Neural crest cell (in vitro differentiated cells): ENCODE results near the gene CIITA. TPM values are rescaled to one million over a fixed set of nuclear protein-coding genes. Genes with fewer than 3 reads are reported as not detected.

Source experiments
- DNase-seq: peaks from one replicate; pipeline ENCODE4 v3.0.0; 2021; ENCODE audit warnings: low read depth, mixed read lengths, low spot score
- H3K27ac Mint-ChIP-seq: one replicate; pipeline ENCODE4 v1.8.0; 2021; ENCODE audit warnings: mild to moderate bottlenecking, mixed read lengths; ENCODE audit not compliant: unreplicated experiment
- H3K27me3 Mint-ChIP-seq: 2 replicates; pipeline ENCODE4 v1.8.0; 2021; ENCODE audit warnings: low read depth, mild to moderate bottlenecking, mixed read lengths
- H3K36me3 Mint-ChIP-seq: 2 replicates; pipeline ENCODE4 v1.8.0; 2021; ENCODE audit warnings: low read depth, mild to moderate bottlenecking, mixed read lengths
- H3K4me1 Mint-ChIP-seq: 2 replicates; pipeline ENCODE4 v1.8.0; 2021; ENCODE audit warnings: mixed read lengths
- H3K4me3 Mint-ChIP-seq: one replicate; pipeline ENCODE4 v1.8.0; 2021; ENCODE audit warnings: mild to moderate bottlenecking, mixed read lengths
- H3K9me3 Mint-ChIP-seq: 2 replicates; pipeline ENCODE4 v1.8.0; 2021; ENCODE audit warnings: mixed read lengths
- total RNA-seq: library from RNA; stranded (reverse); gene quantifications from 2 replicates; pipeline ENCODE4 v1.2.1, GENCODE V29; 2021
- TF ChIP-seq, protein P1 (sequence below): fragments of 200-600 bp; sonication (generic); conservative IDR thresholded peaks from 2 replicates; pipeline ENCODE4 v1.5.0; 2021; ENCODE audit warnings: antibody characterized with exemption, mild to moderate bottlenecking

The CIITA gene
- total RNA-seq, 1 donor from 2014 or later, result not detected

DNA sequence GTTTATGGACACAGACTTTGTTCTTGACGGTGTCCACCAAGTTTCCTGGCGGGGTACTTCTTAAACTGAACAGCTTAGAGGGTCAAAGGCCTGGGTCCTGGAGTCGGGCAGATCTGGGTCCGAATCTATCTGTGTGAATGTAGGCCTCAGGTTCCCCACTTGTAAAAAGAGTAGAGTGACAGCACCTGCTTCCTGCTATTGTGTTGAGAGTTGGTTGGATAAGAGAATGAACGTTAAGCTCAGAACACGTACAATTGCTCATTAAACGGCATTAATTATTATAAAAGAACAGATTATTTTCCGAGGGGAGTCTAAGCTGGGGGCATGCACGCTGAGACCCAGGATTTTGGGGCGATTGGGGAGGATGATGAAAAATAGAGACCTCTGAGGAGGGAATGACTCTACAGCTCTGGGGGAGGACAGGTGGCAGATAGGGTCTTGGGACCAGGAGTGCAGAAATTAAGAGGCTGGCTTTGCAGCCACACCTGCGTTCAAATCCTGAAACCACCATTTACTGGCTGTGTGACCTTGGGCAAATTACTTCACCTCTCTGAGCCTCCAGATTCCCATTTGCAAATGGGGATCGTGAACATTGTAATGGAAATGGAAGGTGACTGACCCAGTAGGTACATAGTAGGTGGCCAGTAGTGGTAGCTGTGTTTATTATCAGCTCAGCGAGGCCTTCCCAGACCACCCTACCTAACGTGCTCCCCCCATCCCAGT lies 68.2 kb downstream of the CIITA start:
- no peaks in the 10 kb centered on the region for H3K36me3 Mint-ChIP-seq

DNA sequence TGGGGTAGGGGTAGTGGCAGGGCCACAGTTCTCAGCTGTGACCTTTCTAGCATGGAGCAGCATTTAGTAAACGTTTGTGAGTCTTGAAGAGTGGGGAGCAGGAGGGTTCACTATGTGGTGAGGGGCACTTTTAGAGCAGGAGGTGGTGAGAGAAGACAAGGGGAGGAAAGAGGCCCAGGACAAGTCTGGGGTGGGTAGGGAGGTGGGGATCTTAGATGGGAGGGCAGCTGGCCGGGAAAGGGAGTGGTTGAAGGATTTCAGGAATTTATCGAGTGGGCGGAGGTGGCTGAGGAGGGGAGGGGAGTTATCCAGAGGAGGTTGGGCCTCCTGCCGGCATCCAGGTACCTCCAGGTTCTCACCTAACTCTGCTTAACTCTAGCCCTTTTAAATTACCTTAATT lies 69.3 kb downstream of the CIITA start:
- Mint-ChIP-seq H3K27me3 (no peaks in the 10 kb centered on the region), H3K4me1 (peaks cover 21% of the 10 kb centered on the region), H3K27ac (no peak overlapping the region), H3K36me3 (no peaks in the 10 kb centered on the region), H3K4me3 (peak overlapping the region; percentile 91), H3K9me3 (no peaks in the 10 kb centered on the region)
- TF ChIP-seq, protein P1, sequence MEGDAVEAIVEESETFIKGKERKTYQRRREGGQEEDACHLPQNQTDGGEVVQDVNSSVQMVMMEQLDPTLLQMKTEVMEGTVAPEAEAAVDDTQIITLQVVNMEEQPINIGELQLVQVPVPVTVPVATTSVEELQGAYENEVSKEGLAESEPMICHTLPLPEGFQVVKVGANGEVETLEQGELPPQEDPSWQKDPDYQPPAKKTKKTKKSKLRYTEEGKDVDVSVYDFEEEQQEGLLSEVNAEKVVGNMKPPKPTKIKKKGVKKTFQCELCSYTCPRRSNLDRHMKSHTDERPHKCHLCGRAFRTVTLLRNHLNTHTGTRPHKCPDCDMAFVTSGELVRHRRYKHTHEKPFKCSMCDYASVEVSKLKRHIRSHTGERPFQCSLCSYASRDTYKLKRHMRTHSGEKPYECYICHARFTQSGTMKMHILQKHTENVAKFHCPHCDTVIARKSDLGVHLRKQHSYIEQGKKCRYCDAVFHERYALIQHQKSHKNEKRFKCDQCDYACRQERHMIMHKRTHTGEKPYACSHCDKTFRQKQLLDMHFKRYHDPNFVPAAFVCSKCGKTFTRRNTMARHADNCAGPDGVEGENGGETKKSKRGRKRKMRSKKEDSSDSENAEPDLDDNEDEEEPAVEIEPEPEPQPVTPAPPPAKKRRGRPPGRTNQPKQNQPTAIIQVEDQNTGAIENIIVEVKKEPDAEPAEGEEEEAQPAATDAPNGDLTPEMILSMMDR, result no peak
- DNase-seq, result no peak

More for the DNA sequence above, 68.2 kb downstream of the CIITA start:
- Mint-ChIP-seq H3K4me3 (peak overlapping the region; percentile 91), H3K9me3 (no peaks in the 10 kb centered on the region), H3K4me1 (peaks cover 31% of the 10 kb centered on the region), H3K27me3 (no peaks in the 10 kb centered on the region), H3K27ac (no peak overlapping the region)
- TF ChIP-seq, protein P1, result no peak
- no peak for DNase-seq

DNA sequence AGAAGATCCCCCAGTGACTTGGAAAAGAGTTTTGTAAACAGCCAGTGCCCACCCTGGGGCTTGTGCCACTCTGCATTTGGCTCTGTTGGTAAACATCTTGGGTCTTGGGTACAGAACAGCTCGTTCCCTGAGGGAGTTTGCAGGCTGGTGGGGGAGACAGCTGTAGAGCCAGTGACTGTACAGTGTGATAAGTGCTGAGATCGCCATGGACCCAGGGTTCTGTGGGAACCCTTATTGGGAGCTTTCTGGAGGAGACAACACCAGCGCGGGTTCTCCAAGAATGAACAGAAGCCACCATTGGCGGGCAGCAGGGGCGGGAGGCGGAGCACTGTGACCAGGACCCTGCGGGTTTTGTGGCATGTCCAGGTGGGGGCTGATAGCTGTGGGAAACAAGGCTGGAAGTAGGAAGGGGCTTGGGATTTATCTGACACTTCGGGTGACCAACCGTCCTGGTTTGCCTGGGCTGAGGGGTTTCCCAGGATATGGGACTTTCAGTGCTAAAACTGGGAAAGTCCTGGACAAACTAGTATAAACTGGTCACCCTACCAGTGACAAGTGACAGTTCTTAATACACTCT lies 70.3 kb downstream of the CIITA start:
- H3K27me3 Mint-ChIP-seq, result no peaks in the 10 kb centered on the region
- peak overlapping the region; percentile 13 for H3K27ac Mint-ChIP-seq
- peaks cover 21% of the 10 kb centered on the region for H3K4me1 Mint-ChIP-seq
- DNase-seq, result no peak
- H3K36me3 Mint-ChIP-seq, result no peaks in the 10 kb centered on the region
- TF ChIP-seq, protein P1, result no peak
- H3K4me3 Mint-ChIP-seq, result peak overlapping the region; percentile 73
- no peaks in the 10 kb centered on the region for H3K9me3 Mint-ChIP-seq

DNA sequence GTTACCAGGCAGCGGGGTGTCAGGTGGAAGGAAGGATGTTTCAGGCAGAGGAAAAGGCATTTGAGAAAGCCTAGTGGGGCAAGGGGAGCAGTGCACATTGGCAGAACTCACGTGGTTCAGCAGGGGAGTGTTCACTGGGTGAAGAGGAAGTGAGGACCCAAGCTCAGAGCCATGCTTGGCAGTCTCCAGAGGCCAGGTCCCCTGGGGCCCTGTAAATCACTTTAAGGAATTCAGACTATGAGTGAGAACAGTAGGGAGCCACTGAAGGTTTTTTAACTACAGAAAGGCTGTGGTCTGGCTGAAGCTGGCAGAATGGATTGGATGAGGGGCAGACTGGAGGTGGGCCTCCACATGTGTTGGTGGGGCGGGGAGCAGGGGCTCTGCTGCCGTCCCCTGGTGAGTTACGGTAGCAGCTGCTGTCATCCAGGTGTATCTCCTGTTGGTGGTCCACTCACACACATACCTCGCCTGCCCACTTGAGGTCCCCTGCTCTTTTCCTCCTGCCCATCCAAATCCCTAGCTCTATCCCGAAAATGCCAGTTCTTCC lies 72.5 kb downstream of the CIITA start:
- TF ChIP-seq, protein P1, result no peak
- Mint-ChIP-seq H3K9me3 (no peaks in the 10 kb centered on the region), H3K4me3 (peak overlapping the region; percentile 16), H3K27ac (no peak overlapping the region), H3K36me3 (no peaks in the 10 kb centered on the region), H3K4me1 (peaks cover 16% of the 10 kb centered on the region), H3K27me3 (no peaks in the 10 kb centered on the region)
- DNase-seq, result no peak

DNA sequence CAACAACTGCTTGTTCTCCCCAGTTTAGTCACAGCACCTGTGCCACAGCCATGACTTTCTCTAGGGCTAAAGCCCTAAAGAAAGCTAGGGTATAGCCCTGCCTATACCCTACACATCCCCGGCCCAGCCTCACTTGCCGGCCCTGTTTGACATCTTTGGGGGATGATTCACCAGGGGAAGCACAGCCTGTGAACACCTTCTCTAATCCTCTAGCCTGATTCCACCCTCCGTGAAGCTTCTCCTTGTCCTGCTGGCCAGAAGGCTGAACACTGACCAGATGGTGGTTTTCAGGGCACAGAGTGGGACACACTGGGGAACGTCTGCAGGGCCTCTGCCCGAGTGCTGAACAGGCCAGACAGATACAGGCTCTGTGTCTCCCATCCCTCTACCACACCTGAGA lies 73.4 kb downstream of the CIITA start:
- Mint-ChIP-seq H3K9me3 (no peaks in the 10 kb centered on the region), H3K4me3 (no peak overlapping the region), H3K27ac (no peak overlapping the region), H3K4me1 (peaks cover 14% of the 10 kb centered on the region), H3K27me3 (no peaks in the 10 kb centered on the region), H3K36me3 (no peaks in the 10 kb centered on the region)
- no peak for DNase-seq
- TF ChIP-seq, protein P1, result no peak
